Parathyroid adenoma (tissue), 2 donors: Measurements from ENCODE around the gene ZRSR2.
A peak's percentile ranks its signal among the peaks of the same experiment; 100 is the strongest.
"Not testable (repeated sequence)": the region's sequence is repeated elsewhere in the genome, so short reads cannot be mapped to it uniquely, and the experiment has no call there.

Experiments
- H2AFZ ChIP-seq: fragments of 300-600 bp; sonication (generic); one replicate; pipeline ENCODE4 v1.7.0; 2017; ENCODE audit warnings: antibody characterized with exemption, mild to moderate bottlenecking
- H3K27ac ChIP-seq: fragments of 300-600 bp; sonication (generic); one replicate; pipeline ENCODE4 v1.7.0; 2017
- H3K27me3 ChIP-seq: fragments of 300-600 bp; sonication (generic); one replicate; pipeline ENCODE4 v1.7.0; 2017; ENCODE audit warnings: low read length; ENCODE audit not compliant: control insufficient read depth, insufficient read depth
- H3K36me3 ChIP-seq: fragments of 300-600 bp; sonication (generic); one replicate; pipeline ENCODE4 v1.7.0; 2017; ENCODE audit warnings: low read length; ENCODE audit not compliant: control insufficient read depth, insufficient read depth
- H3K4me1 ChIP-seq: fragments of 300-600 bp; sonication (generic); one replicate; pipeline ENCODE4 v1.7.0; 2017; ENCODE audit warnings: control low read depth
- H3K4me2 ChIP-seq: fragments of 300-600 bp; sonication (generic); one replicate; pipeline ENCODE4 v1.7.0; 2017; ENCODE audit warnings: low read length
- H3K4me3 ChIP-seq: fragments of 300-600 bp; sonication (generic); one replicate; pipeline ENCODE4 v1.7.0; 2017; ENCODE audit warnings: low read depth, low read length
- H3K79me2 ChIP-seq: fragments of 300-600 bp; sonication (generic); one replicate; pipeline ENCODE4 v1.7.0; 2017; ENCODE audit warnings: control low read depth
- H3K9ac ChIP-seq: fragments of 300-600 bp; sonication (generic); one replicate; pipeline ENCODE4 v1.7.0; 2017; ENCODE audit warnings: mild to moderate bottlenecking
- H3K9me3 ChIP-seq: fragments of 300-600 bp; sonication (generic); one replicate; pipeline ENCODE4 v1.7.0; 2017; ENCODE audit warnings: low read length; ENCODE audit not compliant: control insufficient read depth
- TF ChIP-seq, protein P1 (sequence below): fragments of 300-600 bp; sonication (generic); IDR thresholded peaks from one replicate; pipeline ENCODE4 v1.7.0; 2017; ENCODE audit warnings: antibody characterized with exemption, mild to moderate bottlenecking
- donor health status: primary hyperparathyroidism.

ZRSR2 gene

DNA sequence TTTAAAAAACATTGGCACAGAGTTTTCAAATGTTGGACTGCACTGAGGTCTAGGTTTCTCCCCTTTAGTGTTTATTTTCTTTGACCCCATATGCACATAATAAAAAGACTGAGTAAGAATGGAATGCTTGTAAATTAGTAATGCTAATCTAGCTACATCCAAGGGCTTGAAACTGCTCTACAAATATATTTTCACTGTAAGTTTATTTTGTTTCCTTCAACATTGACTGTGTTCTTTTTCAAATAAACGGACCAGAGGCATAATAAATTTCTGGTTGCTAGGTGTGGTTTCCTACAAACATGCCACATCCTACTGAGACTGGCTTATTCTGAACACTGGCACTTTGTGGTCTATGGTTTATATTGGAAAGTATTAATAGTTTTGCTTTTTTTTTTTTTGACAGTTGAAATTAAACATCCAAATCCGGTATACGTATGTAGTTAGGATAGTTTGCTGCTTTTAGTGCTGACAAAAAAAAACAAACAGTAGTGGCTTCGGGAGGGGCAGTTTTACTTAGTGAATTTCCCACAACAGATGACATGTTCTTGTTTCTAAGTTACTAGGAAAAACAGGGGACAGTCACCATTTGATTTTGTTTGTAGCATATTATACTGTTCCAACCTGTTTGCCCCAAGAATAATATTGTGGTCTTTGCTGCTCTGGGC, 39.0 kb upstream of the ZRSR2 start:
- H3K9me3 ChIP-seq: no peaks in the 10 kb centered on the region
- no peaks in the 10 kb centered on the region for H3K27me3 ChIP-seq
- H3K27ac ChIP-seq: peak overlapping the region; percentile 66
- H2AFZ ChIP-seq: no peak overlapping the region
- H3K4me1 ChIP-seq: peaks cover 10% of the 10 kb centered on the region
- TF ChIP-seq, protein P1, sequence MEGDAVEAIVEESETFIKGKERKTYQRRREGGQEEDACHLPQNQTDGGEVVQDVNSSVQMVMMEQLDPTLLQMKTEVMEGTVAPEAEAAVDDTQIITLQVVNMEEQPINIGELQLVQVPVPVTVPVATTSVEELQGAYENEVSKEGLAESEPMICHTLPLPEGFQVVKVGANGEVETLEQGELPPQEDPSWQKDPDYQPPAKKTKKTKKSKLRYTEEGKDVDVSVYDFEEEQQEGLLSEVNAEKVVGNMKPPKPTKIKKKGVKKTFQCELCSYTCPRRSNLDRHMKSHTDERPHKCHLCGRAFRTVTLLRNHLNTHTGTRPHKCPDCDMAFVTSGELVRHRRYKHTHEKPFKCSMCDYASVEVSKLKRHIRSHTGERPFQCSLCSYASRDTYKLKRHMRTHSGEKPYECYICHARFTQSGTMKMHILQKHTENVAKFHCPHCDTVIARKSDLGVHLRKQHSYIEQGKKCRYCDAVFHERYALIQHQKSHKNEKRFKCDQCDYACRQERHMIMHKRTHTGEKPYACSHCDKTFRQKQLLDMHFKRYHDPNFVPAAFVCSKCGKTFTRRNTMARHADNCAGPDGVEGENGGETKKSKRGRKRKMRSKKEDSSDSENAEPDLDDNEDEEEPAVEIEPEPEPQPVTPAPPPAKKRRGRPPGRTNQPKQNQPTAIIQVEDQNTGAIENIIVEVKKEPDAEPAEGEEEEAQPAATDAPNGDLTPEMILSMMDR: no peak
- no peaks in the 10 kb centered on the region for H3K79me2 ChIP-seq
- H3K4me3 ChIP-seq: no peak overlapping the region
- no peak overlapping the region for H3K4me2 ChIP-seq
- no peaks in the 10 kb centered on the region for H3K36me3 ChIP-seq
- H3K9ac ChIP-seq: no peak overlapping the region

GRCh38 chrX:15755091-15755490, 35.2 kb upstream of the ZRSR2 start:
- H3K9ac ChIP-seq: no peak overlapping the region
- no peaks in the 10 kb centered on the region for H3K27me3 ChIP-seq
- TF ChIP-seq, protein P1: no peak
- H3K27ac ChIP-seq: no peak overlapping the region
- H3K4me1 ChIP-seq: peaks cover 5% of the 10 kb centered on the region
- no peak overlapping the region for H3K4me3 ChIP-seq
- H3K79me2 ChIP-seq: no peaks in the 10 kb centered on the region
- H3K9me3 ChIP-seq: no peaks in the 10 kb centered on the region
- H3K4me2 ChIP-seq: no peak overlapping the region
- no peaks in the 10 kb centered on the region for H3K36me3 ChIP-seq
- H2AFZ ChIP-seq: no peak overlapping the region

DNA sequence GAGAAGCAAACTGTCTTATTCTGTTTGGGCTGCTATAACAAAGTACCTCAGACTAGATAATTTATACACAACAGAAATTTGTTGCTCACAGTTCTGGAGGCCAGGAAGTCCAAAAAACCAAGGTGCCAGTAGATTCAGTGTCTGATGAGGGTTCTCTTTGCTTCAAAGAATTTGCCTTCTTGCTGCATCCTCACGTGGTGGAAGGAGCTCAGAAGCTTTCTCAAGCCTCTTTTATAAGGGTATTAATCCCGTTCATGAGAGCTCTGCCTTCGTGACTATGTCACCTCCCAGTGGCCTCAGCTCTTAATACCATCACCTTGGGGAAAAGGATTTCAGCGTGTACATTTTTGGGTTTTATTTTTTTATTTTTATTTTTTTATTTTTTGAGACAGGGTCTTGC, 32.1 kb upstream of the ZRSR2 start:
- TF ChIP-seq, protein P1: peak; percentile 7
- Histone ChIP-seq H3K4me1 (peaks cover 3% of the 10 kb centered on the region), H3K4me3 (no peak overlapping the region), H3K79me2 (no peaks in the 10 kb centered on the region), H3K9ac (no peak overlapping the region), H3K36me3 (no peaks in the 10 kb centered on the region), H3K27ac (no peak overlapping the region), H3K4me2 (no peak overlapping the region), H2AFZ (no peak overlapping the region), H3K9me3 (no peaks in the 10 kb centered on the region), H3K27me3 (no peaks in the 10 kb centered on the region)

DNA sequence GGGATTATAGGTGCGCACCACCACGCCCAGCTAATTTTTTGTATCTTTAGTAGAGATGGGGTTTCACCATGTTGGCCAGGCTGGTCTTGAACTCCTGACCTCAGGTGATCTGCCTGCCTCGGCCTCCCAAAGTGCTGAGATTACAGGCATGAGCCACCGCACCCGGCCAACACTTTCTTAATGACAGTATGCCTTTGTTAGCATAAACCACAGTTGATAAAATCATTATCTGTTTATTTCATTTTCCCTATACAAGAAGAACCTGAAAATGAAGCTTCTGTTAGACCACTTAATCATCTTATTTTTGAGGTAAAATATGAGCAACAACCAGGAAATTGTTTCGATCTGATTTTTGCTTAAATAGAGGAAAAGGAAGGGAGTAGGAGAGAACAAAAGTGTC, 30.4 kb upstream of the ZRSR2 start:
- H3K36me3 ChIP-seq, H2AFZ ChIP-seq, H3K27ac ChIP-seq, H3K79me2 ChIP-seq, H3K4me2 ChIP-seq, H3K27me3 ChIP-seq, H3K9ac ChIP-seq, H3K9me3 ChIP-seq, H3K4me3 ChIP-seq, H3K4me1 ChIP-seq: not testable (repeated sequence)

DNA sequence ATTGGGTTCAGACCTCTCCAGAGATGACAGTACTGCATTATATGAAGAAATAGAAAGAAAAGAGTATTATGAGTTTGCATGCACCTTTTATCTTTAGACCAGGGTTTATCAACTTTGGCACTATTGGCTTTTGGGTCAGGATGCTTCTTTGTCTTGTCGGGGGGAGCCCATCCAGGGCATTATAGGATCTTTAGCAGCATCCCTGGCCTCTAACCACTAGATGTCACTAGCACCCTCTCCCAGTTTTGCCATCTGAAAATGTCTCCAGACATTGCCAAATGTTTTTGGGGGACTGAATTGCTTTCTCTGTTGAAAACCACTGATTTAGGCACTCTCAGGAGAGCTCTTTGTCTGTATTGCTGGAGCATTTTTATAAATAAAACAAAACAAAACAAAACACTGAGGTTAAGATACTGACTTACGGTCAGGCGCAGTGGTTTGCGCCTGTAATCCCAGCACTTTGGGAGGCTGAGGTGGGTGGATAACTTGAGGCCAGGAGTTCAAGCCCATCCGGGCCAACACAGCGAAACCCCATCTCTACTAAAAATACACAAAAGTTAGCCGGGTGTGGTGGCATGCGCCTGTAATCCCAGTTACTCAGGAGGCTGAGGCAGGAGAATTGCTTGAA, 28.6 kb upstream of the ZRSR2 start:
- H3K9me3 ChIP-seq: no peaks in the 10 kb centered on the region
- no peak overlapping the region for H2AFZ ChIP-seq
- TF ChIP-seq, protein P1: peak; percentile 42
- no peaks in the 10 kb centered on the region for H3K4me1 ChIP-seq
- H3K4me3 ChIP-seq: no peak overlapping the region
- no peaks in the 10 kb centered on the region for H3K79me2 ChIP-seq
- H3K9ac ChIP-seq: no peak overlapping the region
- no peaks in the 10 kb centered on the region for H3K36me3 ChIP-seq
- no peak overlapping the region for H3K4me2 ChIP-seq
- no peak overlapping the region for H3K27ac ChIP-seq
- no peaks in the 10 kb centered on the region for H3K27me3 ChIP-seq
